ENCODE measurements around the gene WNT7A.

- TF ChIP-seq CTCF (IDR thresholded peaks at IDR 0.05) (no peak), POLR2A (IDR thresholded peaks at IDR 0.05) (no peak)
Observed at GRCh38 chr3:13794322-13794721, 85.5 kb downstream of the WNT7A start.

All from upper lobe of left lung (tissue), 4 donors.